SJSA1 (cell line): ENCODE results near the gene FBN2. TPM values are rescaled to one million over a fixed set of nuclear protein-coding genes. Genes with fewer than 3 reads are reported as not detected.
"Not testable (repeated sequence)": the region's sequence is repeated elsewhere in the genome, so short reads cannot be mapped to it uniquely, and the experiment has no call there.

ENCODE experiments used
- DNase-seq, 2 experiments: peaks; one replicate each; pipeline ENCODE4 v3.0.0-alpha.2; 2015 to 2020; ENCODE audit warnings: low spot score in 2 of 2, low read depth in 1 of 2
- H3K27ac ChIP-seq: fragments of 250-450 bp; sonication (Bioruptor Pico); 2 replicates; pipeline ENCODE4 v1.5.1; 2020; ENCODE audit warnings: mild to moderate bottlenecking, moderate library complexity
- H3K27me3 ChIP-seq: fragments of 250-450 bp; sonication (Bioruptor Pico); replicated peaks from 2 replicates; pipeline ENCODE4 v1.5.1; 2020; ENCODE audit warnings: mild to moderate bottlenecking, moderate library complexity
- H3K36me3 ChIP-seq: fragments of 250-450 bp; sonication (Bioruptor Pico); 2 replicates; pipeline ENCODE4 v1.5.1; 2020; ENCODE audit warnings: mild to moderate bottlenecking
- H3K4me1 ChIP-seq: fragments of 250-450 bp; sonication (Bioruptor Pico); replicated peaks from 2 replicates; pipeline ENCODE4 v1.6.1; 2021; ENCODE audit warnings: mild to moderate bottlenecking
- H3K4me3 ChIP-seq: fragments of 250-450 bp; sonication (Bioruptor Pico); 2 replicates; pipeline ENCODE4 v1.5.1; 2020; ENCODE audit warnings: mild to moderate bottlenecking
- H3K9me3 ChIP-seq: fragments of 250-450 bp; sonication (Bioruptor Pico); replicated peaks from 2 replicates; pipeline ENCODE4 v1.5.1; 2020; ENCODE audit warnings: mild to moderate bottlenecking
- total RNA-seq: library from RNA; depleted of rRNA; stranded (reverse); fragments of >200 nt; shearing (Covaris generic); gene quantifications from 2 replicates; pipeline ENCODE4 v1.2.3, GENCODE V29; 2014

Gene FBN2
- total RNA-seq, 1 experiment from 2014 or later, result 18.5 TPM

GRCh38 chr5:128340648-128341047 is 197.4 kb downstream of the FBN2 start:
- no peaks in the 10 kb centered on the region for H3K36me3 ChIP-seq
- H3K27me3 ChIP-seq, result no peaks in the 10 kb centered on the region
- 0 out of 2 replicates have a peak, but pooled peaks cover 6% of the 10 kb centered on the region for H3K4me1 ChIP-seq
- DNase-seq, result no peak
- no peak overlapping the region for H3K27ac ChIP-seq
- no peak overlapping the region for H3K4me3 ChIP-seq
- no peaks in the 10 kb centered on the region for H3K9me3 ChIP-seq

- H3K4me1 ChIP-seq, result 0 out of 2 replicates have a peak, but pooled peaks cover 6% of the 10 kb centered on the region
- H3K9me3 ChIP-seq, result no peaks in the 10 kb centered on the region
These were observed 198.5 kb downstream of the FBN2 start for GRCh38 chr5:128339585-128339984.

GRCh38 chr5:128338649-128339048 is 199.4 kb downstream of the FBN2 start:
- Histone ChIP-seq H3K27me3 (no peaks in the 10 kb centered on the region), H3K27ac (no peak overlapping the region), H3K36me3 (no peaks in the 10 kb centered on the region), H3K4me1 (0 out of 2 replicates have a peak, but pooled peaks cover 6% of the 10 kb centered on the region), H3K4me3 (no peak overlapping the region), H3K9me3 (no peaks in the 10 kb centered on the region)
- no peak for DNase-seq

More at GRCh38 chr5:128339585-128339984, 198.5 kb downstream of the FBN2 start:
- Histone ChIP-seq H3K4me3 (no peak overlapping the region), H3K27me3 (no peaks in the 10 kb centered on the region), H3K27ac (no peak overlapping the region), H3K36me3 (no peaks in the 10 kb centered on the region)
- DNase-seq, result no peak

- DNase-seq, result no peak
These were observed 202.7 kb downstream of the FBN2 start for GRCh38 chr5:128335339-128335738.

DNA sequence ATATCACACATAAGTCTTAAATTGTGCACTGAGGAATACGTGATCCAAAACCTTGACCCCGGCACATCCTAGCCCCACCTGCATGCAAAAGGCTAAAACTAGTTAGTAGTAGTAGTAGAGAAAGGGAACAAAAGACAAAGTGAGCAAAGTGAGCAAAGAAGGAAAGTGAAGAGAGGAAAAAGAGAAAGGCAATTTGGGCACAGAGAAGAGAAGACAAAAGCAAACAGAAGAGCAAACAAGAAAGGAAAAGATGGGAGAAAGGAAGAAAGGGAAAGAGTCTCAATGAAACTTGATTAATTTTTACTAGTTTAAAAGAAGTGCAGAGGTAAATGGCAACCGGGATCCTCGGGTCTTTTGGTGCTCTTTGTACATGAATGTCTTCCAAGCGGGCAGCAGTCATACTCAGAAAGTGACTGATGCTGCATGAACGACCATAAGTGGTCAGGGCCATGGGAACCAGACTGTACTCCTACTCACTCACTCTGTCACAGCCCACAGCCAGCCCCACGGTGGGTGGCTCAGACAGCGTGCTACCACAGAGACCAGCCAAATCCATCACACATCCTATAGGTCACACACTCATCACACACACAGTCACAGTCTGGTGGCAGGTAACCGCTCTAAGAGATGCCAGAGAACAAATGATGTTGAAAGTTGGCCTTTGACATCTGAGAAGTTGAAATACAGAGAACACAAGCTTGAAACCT is 203.9 kb downstream of the FBN2 start:
- Histone ChIP-seq H3K36me3 (no peaks in the 10 kb centered on the region), H3K9me3 (no peaks in the 10 kb centered on the region), H3K27ac (no peak overlapping the region), H3K27me3 (no peaks in the 10 kb centered on the region), H3K4me1 (0 out of 2 replicates have a peak, but pooled peaks cover 4% of the 10 kb centered on the region), H3K4me3 (no peak overlapping the region)
- no peak for DNase-seq

More at GRCh38 chr5:128335339-128335738, 202.7 kb downstream of the FBN2 start:
- H3K27ac ChIP-seq, result no peak overlapping the region
- no peaks in the 10 kb centered on the region for H3K9me3 ChIP-seq
- no peak overlapping the region for H3K4me3 ChIP-seq
- H3K4me1 ChIP-seq, result 0 out of 2 replicates have a peak, but pooled peaks cover 6% of the 10 kb centered on the region
- no peaks in the 10 kb centered on the region for H3K27me3 ChIP-seq
- no peaks in the 10 kb centered on the region for H3K36me3 ChIP-seq

DNA sequence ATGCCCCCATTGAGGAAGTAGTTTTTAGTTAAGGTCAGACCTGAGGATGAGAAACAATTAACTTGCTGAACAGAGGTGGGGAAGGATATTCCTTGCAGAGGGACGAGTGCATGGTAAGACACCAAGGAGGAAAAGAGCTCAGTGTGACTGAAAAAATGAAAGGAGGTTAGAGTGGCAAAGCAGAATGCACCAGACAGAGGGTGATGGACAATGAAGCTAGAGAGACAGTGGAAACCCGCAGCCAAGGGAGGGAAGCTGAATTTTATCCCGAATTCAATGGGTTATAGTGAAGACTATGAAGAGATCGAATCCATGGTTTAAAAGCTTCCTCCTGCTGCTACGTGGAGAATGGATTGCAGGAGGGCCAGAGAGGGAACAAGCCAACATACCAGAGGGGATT is 206.8 kb downstream of the FBN2 start:
- H3K27ac ChIP-seq, result no peak overlapping the region

GRCh38 chr5:128329386-128329939 is 208.6 kb downstream of the FBN2 start:
- Histone ChIP-seq H3K4me3 (no peak overlapping the region), H3K9me3 (no peaks in the 10 kb centered on the region), H3K4me1 (no peaks in the 10 kb centered on the region), H3K27me3 (no peaks in the 10 kb centered on the region), H3K27ac (no peak overlapping the region), H3K36me3 (no peaks in the 10 kb centered on the region)
- DNase-seq, result no peak

More for the DNA sequence above, 206.8 kb downstream of the FBN2 start:
- Histone ChIP-seq H3K4me3 (no peak overlapping the region), H3K36me3 (no peaks in the 10 kb centered on the region), H3K27me3 (no peaks in the 10 kb centered on the region), H3K9me3 (no peaks in the 10 kb centered on the region), H3K4me1 (no peaks in the 10 kb centered on the region)
- DNase-seq, result no peak

DNA sequence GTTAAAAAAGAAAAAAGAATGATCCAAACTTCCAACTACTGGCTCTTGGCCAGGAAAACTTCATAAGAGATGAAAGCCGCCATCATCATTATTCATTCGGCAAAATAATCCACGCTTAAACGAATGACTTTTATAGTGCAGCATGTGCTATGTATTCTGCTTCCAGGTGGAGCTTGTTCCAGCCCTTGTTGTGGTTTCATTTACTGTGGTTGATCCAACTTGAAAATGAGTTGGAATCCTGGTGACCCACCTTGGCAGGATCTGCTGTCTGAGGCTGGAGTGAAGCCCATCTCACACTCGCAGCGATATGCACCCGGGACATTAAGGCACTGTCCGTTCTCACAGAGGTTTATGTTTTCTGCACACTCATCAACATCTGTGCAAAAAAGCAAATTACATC is 209.6 kb downstream of the FBN2 start:
- Histone ChIP-seq H3K27ac (no peak overlapping the region), H3K4me3 (no peak overlapping the region), H3K4me1 (no peaks in the 10 kb centered on the region), H3K36me3 (no peaks in the 10 kb centered on the region), H3K9me3 (no peaks in the 10 kb centered on the region), H3K27me3 (no peaks in the 10 kb centered on the region)
- no peak for DNase-seq

DNA sequence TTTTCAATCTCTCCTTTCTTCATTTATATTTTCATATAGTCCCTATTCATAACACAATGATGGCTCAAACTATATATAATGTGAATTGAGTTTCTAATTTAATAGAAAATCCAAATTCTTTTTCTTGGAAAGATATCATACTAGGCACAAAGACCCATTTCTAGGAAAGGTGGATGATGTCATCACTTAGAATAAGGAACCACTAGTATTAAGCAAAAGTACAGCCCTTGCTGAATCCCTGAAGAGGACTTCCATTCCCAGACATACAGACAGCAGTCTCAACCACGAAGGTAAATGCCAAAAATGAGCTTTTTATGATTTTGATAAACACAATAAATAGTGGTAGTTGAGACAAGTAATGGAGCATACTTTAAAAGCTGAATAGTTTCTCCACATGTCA is 210.0 kb downstream of the FBN2 start:
- no peak overlapping the region for H3K4me3 ChIP-seq
- H3K27ac ChIP-seq, result no peak overlapping the region
- no peak for DNase-seq

DNA sequence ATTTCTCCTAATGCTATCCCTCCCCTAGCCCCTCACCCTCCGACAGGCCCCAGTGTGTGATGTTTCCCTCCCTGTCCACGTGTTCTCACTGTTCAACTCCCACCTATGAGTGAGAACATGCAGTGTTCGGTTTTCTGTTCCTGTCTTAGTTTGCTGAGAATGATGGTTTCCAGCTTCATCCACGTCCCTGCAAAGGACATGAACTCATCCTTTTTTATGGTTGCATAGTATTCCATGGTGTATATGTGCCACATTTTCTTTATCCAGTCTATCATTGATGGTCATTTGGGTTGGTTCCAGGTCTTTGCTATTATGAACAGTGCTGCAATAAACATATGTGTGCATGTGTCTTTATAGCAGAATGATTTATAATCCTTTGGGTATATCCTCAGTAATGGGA is 216.6 kb downstream of the FBN2 start:
- not testable (repeated sequence) for H3K9me3 ChIP-seq, H3K27me3 ChIP-seq, H3K4me3 ChIP-seq, H3K27ac ChIP-seq, H3K4me1 ChIP-seq, H3K36me3 ChIP-seq, DNase-seq

More for the DNA sequence above, 210.0 kb downstream of the FBN2 start:
- Histone ChIP-seq H3K36me3 (no peaks in the 10 kb centered on the region), H3K27me3 (no peaks in the 10 kb centered on the region), H3K9me3 (no peaks in the 10 kb centered on the region), H3K4me1 (no peaks in the 10 kb centered on the region)

DNA sequence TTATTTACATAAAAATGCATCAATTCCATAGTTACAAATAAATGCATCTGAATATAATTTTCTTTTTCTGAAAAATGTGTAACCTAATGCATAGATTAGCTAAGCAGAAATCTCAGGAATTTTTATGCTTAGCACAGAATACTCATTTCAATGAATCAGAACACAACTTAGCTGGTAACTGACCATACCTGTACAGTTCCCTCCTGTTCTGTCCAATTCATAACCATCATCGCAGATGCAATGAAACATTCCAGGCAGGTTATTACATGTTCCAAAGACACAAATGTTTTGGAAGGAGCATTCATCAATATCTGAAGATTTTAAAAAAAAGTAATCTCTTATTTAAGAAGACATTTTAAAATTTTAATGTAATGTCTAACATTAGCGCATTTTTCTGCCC is 219.4 kb downstream of the FBN2 start:
- no peak for DNase-seq
- Histone ChIP-seq H3K9me3 (no peaks in the 10 kb centered on the region), H3K27ac (no peak overlapping the region), H3K27me3 (no peaks in the 10 kb centered on the region), H3K4me3 (no peak overlapping the region), H3K4me1 (no peaks in the 10 kb centered on the region), H3K36me3 (no peaks in the 10 kb centered on the region)

GRCh38 chr5:128317481-128317880 is 220.6 kb downstream of the FBN2 start:
- Histone ChIP-seq H3K9me3 (no peaks in the 10 kb centered on the region), H3K27ac (no peak overlapping the region), H3K27me3 (no peaks in the 10 kb centered on the region), H3K4me1 (no peaks in the 10 kb centered on the region), H3K36me3 (no peaks in the 10 kb centered on the region), H3K4me3 (no peak overlapping the region)
- DNase-seq, result no peak

DNA sequence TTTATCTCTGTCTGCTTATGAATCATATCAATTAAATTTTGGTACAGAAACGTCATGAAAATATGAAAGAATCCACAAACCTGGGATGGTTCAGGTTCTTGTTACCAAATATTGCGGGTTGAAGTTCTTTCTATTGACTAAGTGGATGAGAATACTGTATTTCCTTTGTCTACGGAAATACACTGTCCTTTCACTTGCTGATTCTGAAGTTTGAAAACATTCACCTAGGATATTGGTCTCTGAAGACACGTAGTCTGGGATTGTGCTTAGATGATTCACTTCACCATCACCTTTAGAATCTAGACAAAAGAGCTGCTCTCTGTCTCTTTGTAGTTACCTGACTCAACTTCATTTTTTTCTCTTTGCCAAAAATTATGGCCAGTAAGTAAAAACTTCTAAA is 222.4 kb downstream of the FBN2 start:
- Histone ChIP-seq H3K4me1 (no peaks in the 10 kb centered on the region), H3K4me3 (no peak overlapping the region), H3K27me3 (no peaks in the 10 kb centered on the region), H3K27ac (no peak overlapping the region), H3K36me3 (no peaks in the 10 kb centered on the region), H3K9me3 (no peaks in the 10 kb centered on the region)
- no peak for DNase-seq

DNA sequence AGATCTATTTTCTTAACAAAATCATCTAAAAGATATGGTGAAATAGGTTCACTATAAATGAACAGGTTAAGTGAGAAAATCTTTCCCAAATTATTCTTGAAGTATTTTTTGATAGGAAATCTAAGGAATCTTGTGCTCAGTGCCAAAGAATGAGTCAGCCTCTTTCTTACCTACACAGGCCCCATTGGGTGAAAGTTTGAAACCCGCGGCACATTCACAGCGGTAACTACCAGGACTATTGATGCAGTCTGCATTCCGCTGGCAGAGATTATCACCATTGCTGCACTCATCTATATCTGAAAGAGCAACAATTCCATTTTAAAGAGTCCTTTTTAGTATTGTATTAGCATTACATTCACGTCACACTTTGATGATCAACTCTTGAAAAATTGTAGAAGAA is 232.7 kb downstream of the FBN2 start:
- H3K27ac ChIP-seq, result no peak overlapping the region
- no peaks in the 10 kb centered on the region for H3K9me3 ChIP-seq
- H3K36me3 ChIP-seq, result no peaks in the 10 kb centered on the region
- no peaks in the 10 kb centered on the region for H3K4me1 ChIP-seq
- no peak for DNase-seq
- H3K27me3 ChIP-seq, result no peaks in the 10 kb centered on the region
- no peak overlapping the region for H3K4me3 ChIP-seq
